Trophoblast cell (in vitro differentiated cells and primary cell): ENCODE measurements around the gene TMEM86B.
"Not testable (repeated sequence)": the region's sequence is repeated elsewhere in the genome, so short reads cannot be mapped to it uniquely, and the experiment has no call there.

Source experiments
- DNase-seq, 2 donors: peaks; one replicate each; pipeline ENCODE4 v3.0.0-alpha.2; 2016
- H2AFZ ChIP-seq: 2 replicates; pipeline ENCODE4 v1.6.1; 2013; ENCODE audit warnings: low read length, moderate library complexity, mild to moderate bottlenecking; ENCODE audit not compliant: insufficient read depth, poor library complexity
- H2AK5ac ChIP-seq: 2 replicates; pipeline ENCODE4 v1.6.1; 2013; ENCODE audit warnings: mild to moderate bottlenecking, low read length
- H2BK120ac ChIP-seq: 2 replicates; pipeline ENCODE4 v1.6.1; 2013; ENCODE audit warnings: low read length, mild to moderate bottlenecking, moderate library complexity; ENCODE audit not compliant: insufficient read depth, poor library complexity
- H2BK12ac ChIP-seq: 2 replicates; pipeline ENCODE4 v1.6.1; 2013; ENCODE audit warnings: mild to moderate bottlenecking, low read length, moderate library complexity
- H2BK5ac ChIP-seq: 2 replicates; pipeline ENCODE4 v1.6.1; 2013; ENCODE audit warnings: low read length, low read depth, moderate library complexity, mild to moderate bottlenecking; ENCODE audit not compliant: poor library complexity
- H3K14ac ChIP-seq: 2 replicates; pipeline ENCODE4 v1.6.1; 2013; ENCODE audit warnings: mild to moderate bottlenecking, low read length
- H3K18ac ChIP-seq: 2 replicates; pipeline ENCODE4 v1.6.1; 2013; ENCODE audit warnings: mild to moderate bottlenecking, low read length
- H3K23ac ChIP-seq: 2 replicates; pipeline ENCODE4 v1.6.1; 2013; ENCODE audit warnings: low read length
- H3K27ac ChIP-seq: 2 replicates; pipeline ENCODE4 v1.5.1; 2013; ENCODE audit warnings: low read depth, mild to moderate bottlenecking, inconsistent platforms, low read length, moderate library complexity
- H3K27me3 ChIP-seq: 2 replicates; pipeline ENCODE4 v1.6.1; 2013; ENCODE audit warnings: inconsistent platforms, mild to moderate bottlenecking, low read length, moderate library complexity; ENCODE audit not compliant: insufficient read depth
- H3K36me3 ChIP-seq, 2 experiments: 1 replicate in 1 of 2; 2 replicates in 1 of 2; pipeline ENCODE4 v1.6.1; 2013; ENCODE audit warnings: low read length in 2 of 2, mild to moderate bottlenecking in 2 of 2, moderate library complexity in 1 of 2; ENCODE audit not compliant: insufficient read depth in 2 of 2, control insufficient read depth in 1 of 2
- H3K4ac ChIP-seq: 2 replicates; pipeline ENCODE4 v1.6.1; 2013; ENCODE audit warnings: low read depth, mild to moderate bottlenecking, low read length, moderate library complexity
- H3K4me1 ChIP-seq, 2 experiments: 1 replicate in 1 of 2; 2 replicates in 1 of 2; pipeline ENCODE4 v1.6.1; 2013; ENCODE audit warnings: low read length in 2 of 2, mild to moderate bottlenecking in 2 of 2, moderate library complexity in 1 of 2; ENCODE audit not compliant: insufficient read depth in 2 of 2, control insufficient read depth in 1 of 2
- H3K4me2 ChIP-seq: 2 replicates; pipeline ENCODE4 v1.6.1; 2013; ENCODE audit warnings: inconsistent platforms, mild to moderate bottlenecking, low read length, moderate library complexity
- H3K4me3 ChIP-seq: 2 replicates; pipeline ENCODE4 v1.5.1; 2013; ENCODE audit warnings: mild to moderate bottlenecking, low read depth, low read length, inconsistent platforms
- H3K79me1 ChIP-seq: one replicate; pipeline ENCODE4 v1.6.1; 2013; ENCODE audit warnings: low read length
- H3K79me2 ChIP-seq: 2 replicates; pipeline ENCODE4 v1.6.1; 2013; ENCODE audit warnings: low read length, mild to moderate bottlenecking; ENCODE audit not compliant: control insufficient read depth, insufficient read depth, poor library complexity
- H3K9ac ChIP-seq: 2 replicates; pipeline ENCODE4 v1.6.1; 2013; ENCODE audit warnings: mild to moderate bottlenecking, low read length
- H3K9me3 ChIP-seq: 2 replicates; pipeline ENCODE4 v1.6.1; 2013; ENCODE audit warnings: low read depth, mild to moderate bottlenecking, control low read depth, inconsistent platforms, low read length; ENCODE audit not compliant: insufficient read depth
- H4K12ac ChIP-seq: 2 replicates; pipeline ENCODE4 v1.6.1; 2013; ENCODE audit warnings: low read depth, mild to moderate bottlenecking, low read length, moderate library complexity
- H4K8ac ChIP-seq: 2 replicates; pipeline ENCODE4 v1.6.1; 2013; ENCODE audit warnings: low read depth, mild to moderate bottlenecking, low read length, moderate library complexity
- H4K91ac ChIP-seq: one replicate; pipeline ENCODE4 v1.6.1; 2013; ENCODE audit warnings: low read depth, mild to moderate bottlenecking, low read length, moderate library complexity
- WGBS: extraction: QIAGEN DNeasy Blood & Tissue Kit; methylation state at CpG from one replicate; pipeline ENCODE4 v1.1.7; 2013; ENCODE audit warnings: missing lambda C conversion rate; ENCODE audit not compliant: insufficient read length, insufficient coverage; ENCODE audit errors: extremely low coverage; 5-methylcytosine and 5-hydroxymethylcytosine counted together

The TMEM86B gene

GRCh38 chr19:55224679-55225414 lies 3.7 kb downstream of the TMEM86B start:
- H3K4me1 ChIP-seq, H4K8ac ChIP-seq, H3K18ac ChIP-seq, H3K79me2 ChIP-seq, DNase-seq, H3K4ac ChIP-seq, H3K27me3 ChIP-seq, H2AFZ ChIP-seq, H2BK120ac ChIP-seq, H2BK5ac ChIP-seq, H3K23ac ChIP-seq, H3K4me3 ChIP-seq, H3K9ac ChIP-seq, H2AK5ac ChIP-seq, H3K4me2 ChIP-seq, H3K14ac ChIP-seq, H3K79me1 ChIP-seq, H2BK12ac ChIP-seq, H3K9me3 ChIP-seq, H4K91ac ChIP-seq, H3K27ac ChIP-seq, H4K12ac ChIP-seq: not testable (repeated sequence)
- peaks cover 35 to 38% of the 10 kb centered on the region in 2 experiments for H3K36me3 ChIP-seq
- no CpG with 5 or more reads among the region's 11 CpGs for WGBS

- Histone ChIP-seq H3K18ac (no peak overlapping the region), H2AK5ac (no peak overlapping the region), H3K4me1 (no peaks in the 10 kb centered on the region), H3K9me3 (peaks cover 3% of the 10 kb centered on the region), H3K4me3 (no peak overlapping the region), H3K27ac (no peak overlapping the region), H3K9ac (no peak overlapping the region), H2BK120ac (no peak overlapping the region), H2BK5ac (no peak overlapping the region), H4K12ac (no peak overlapping the region), H3K79me2 (no peaks in the 10 kb centered on the region), H2AFZ (no peak overlapping the region), H3K36me3 (peaks cover 28 to 31% of the 10 kb centered on the region in 2 experiments), H3K14ac (no peak overlapping the region), H3K4me2 (no peak overlapping the region), H3K27me3 (no peaks in the 10 kb centered on the region), H4K91ac (no peak overlapping the region), H2BK12ac (no peak overlapping the region), H3K79me1 (no peaks in the 10 kb centered on the region), H4K8ac (no peak overlapping the region), H3K4ac (no peak overlapping the region), H3K23ac (no peak overlapping the region)
- WGBS, result no CpG with 5 or more reads among the region's 26 CpGs
- no peak for DNase-seq
Observed at GRCh38 chr19:55224038-55224665, 4.4 kb downstream of the TMEM86B start.

GRCh38 chr19:55223291-55224037 lies 5.1 kb downstream of the TMEM86B start:
- Histone ChIP-seq H3K9ac (no peak overlapping the region), H2AFZ (no peak overlapping the region), H3K4ac (no peak overlapping the region), H4K8ac (no peak overlapping the region), H3K18ac (no peak overlapping the region), H2BK120ac (no peak overlapping the region), H3K27me3 (no peaks in the 10 kb centered on the region), H3K79me2 (no peaks in the 10 kb centered on the region), H3K23ac (no peak overlapping the region), H3K79me1 (no peaks in the 10 kb centered on the region), H3K14ac (no peak overlapping the region), H3K4me1 (no peaks in the 10 kb centered on the region), H2AK5ac (no peak overlapping the region), H4K12ac (no peak overlapping the region), H3K9me3 (peaks cover 3% of the 10 kb centered on the region), H3K4me3 (no peak overlapping the region), H2BK12ac (no peak overlapping the region), H4K91ac (no peak overlapping the region), H3K4me2 (no peak overlapping the region), H3K36me3 (peaks cover 22 to 24% of the 10 kb centered on the region in 2 experiments), H3K27ac (no peak overlapping the region), H2BK5ac (no peak overlapping the region)
- no CpG with 5 or more reads among the region's 17 CpGs for WGBS
- DNase-seq, result peak in 1 of 2 donors; percentile 45

- H2BK5ac ChIP-seq, result no peak overlapping the region
- H2AFZ ChIP-seq, result no peak overlapping the region
- H2AK5ac ChIP-seq, result no peak overlapping the region
- no peak overlapping the region for H4K91ac ChIP-seq
- peaks cover 5 to 6% of the 10 kb centered on the region in 2 experiments for H3K4me1 ChIP-seq
- H3K23ac ChIP-seq, result no peak overlapping the region
- H3K36me3 ChIP-seq, result peaks cover 0 to 6% of the 10 kb centered on the region in 2 experiments
- no peak overlapping the region for H3K18ac ChIP-seq
- no peak overlapping the region for H2BK12ac ChIP-seq
- no peak overlapping the region for H3K9ac ChIP-seq
- no peak overlapping the region for H3K4me3 ChIP-seq
- no peak overlapping the region for H3K4ac ChIP-seq
- no peak overlapping the region for H4K12ac ChIP-seq
- peaks cover 3% of the 10 kb centered on the region for H3K79me1 ChIP-seq
- peaks cover 3% of the 10 kb centered on the region for H3K9me3 ChIP-seq
- WGBS, result no CpG with 5 or more reads among the region's 9 CpGs
- no peaks in the 10 kb centered on the region for H3K27me3 ChIP-seq
- H3K14ac ChIP-seq, result no peak overlapping the region
- H3K79me2 ChIP-seq, result no peaks in the 10 kb centered on the region
- H3K4me2 ChIP-seq, result no peak overlapping the region
- H2BK120ac ChIP-seq, result no peak overlapping the region
- H3K27ac ChIP-seq, result no peak overlapping the region
- H4K8ac ChIP-seq, result no peak overlapping the region
- no peak for DNase-seq
Observed at GRCh38 chr19:55220525-55220924, 8.0 kb downstream of the TMEM86B start.
